AG09309 (cell line): ENCODE results near the gene RPGR.

Experiments used
- DNase-seq: peaks from one replicate; pipeline ENCODE4 v3.0.0-alpha.2; 2010; ENCODE audit warnings: low read depth
- H3K4me3 ChIP-seq: 2 replicates; pipeline ENCODE4 v1.5.1; 2011; ENCODE audit warnings: mild to moderate bottlenecking, low read depth, low read length, moderate library complexity; ENCODE audit not compliant: control insufficient read depth
- TF ChIP-seq, protein P1 (sequence below): IDR thresholded peaks from 2 replicates; pipeline ENCODE4 v1.5.1; 2011; ENCODE audit warnings: mild to moderate bottlenecking, low read depth, low read length, inconsistent platforms; ENCODE audit not compliant: insufficient read depth, control insufficient read depth; ENCODE audit errors: missing control alignments

Gene RPGR

GRCh38 chrX:38285649-38286048, 41.7 kb downstream of the RPGR start:
- DNase-seq = no peak
- TF ChIP-seq, protein P1, sequence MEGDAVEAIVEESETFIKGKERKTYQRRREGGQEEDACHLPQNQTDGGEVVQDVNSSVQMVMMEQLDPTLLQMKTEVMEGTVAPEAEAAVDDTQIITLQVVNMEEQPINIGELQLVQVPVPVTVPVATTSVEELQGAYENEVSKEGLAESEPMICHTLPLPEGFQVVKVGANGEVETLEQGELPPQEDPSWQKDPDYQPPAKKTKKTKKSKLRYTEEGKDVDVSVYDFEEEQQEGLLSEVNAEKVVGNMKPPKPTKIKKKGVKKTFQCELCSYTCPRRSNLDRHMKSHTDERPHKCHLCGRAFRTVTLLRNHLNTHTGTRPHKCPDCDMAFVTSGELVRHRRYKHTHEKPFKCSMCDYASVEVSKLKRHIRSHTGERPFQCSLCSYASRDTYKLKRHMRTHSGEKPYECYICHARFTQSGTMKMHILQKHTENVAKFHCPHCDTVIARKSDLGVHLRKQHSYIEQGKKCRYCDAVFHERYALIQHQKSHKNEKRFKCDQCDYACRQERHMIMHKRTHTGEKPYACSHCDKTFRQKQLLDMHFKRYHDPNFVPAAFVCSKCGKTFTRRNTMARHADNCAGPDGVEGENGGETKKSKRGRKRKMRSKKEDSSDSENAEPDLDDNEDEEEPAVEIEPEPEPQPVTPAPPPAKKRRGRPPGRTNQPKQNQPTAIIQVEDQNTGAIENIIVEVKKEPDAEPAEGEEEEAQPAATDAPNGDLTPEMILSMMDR = no peak
- no peak overlapping the region for H3K4me3 ChIP-seq

DNA sequence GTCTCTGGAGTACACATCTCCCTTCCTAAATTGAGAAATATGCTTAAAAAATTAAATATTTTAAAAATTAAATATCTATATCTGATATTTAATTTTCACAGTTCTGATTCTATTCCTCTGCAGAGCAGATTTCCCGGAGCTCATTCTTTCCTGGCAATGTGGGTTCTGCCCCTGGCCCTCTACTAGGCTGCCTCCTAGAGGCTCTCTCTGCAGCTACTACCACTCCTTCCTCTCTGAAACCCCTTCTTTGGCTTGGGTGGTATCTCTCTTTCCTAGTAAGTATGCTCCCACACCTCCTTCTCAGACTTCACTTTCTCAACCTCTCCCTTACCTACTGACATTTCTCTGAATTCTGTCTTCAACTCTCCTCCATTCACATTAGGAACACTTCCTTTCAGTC, 45.3 kb downstream of the RPGR start:
- TF ChIP-seq, protein P1 = peak; percentile 58
- H3K4me3 ChIP-seq = no peak overlapping the region
- DNase-seq = no peak

GRCh38 chrX:38279188-38279587, 48.1 kb downstream of the RPGR start:
- TF ChIP-seq, protein P1 = no peak
- no peak overlapping the region for H3K4me3 ChIP-seq
- no peak for DNase-seq

GRCh38 chrX:38278682-38279081, 48.6 kb downstream of the RPGR start:
- DNase-seq = peak; percentile 11
- no peak overlapping the region for H3K4me3 ChIP-seq
- TF ChIP-seq, protein P1 = no peak

GRCh38 chrX:38277802-38278201, 49.5 kb downstream of the RPGR start:
- TF ChIP-seq, protein P1 = no peak
- no peak for DNase-seq
- no peak overlapping the region for H3K4me3 ChIP-seq

- DNase-seq = no peak
- no peak overlapping the region for H3K4me3 ChIP-seq
- TF ChIP-seq, protein P1 = no peak
Observed at GRCh38 chrX:38277136-38277535, 50.2 kb downstream of the RPGR start.

DNA sequence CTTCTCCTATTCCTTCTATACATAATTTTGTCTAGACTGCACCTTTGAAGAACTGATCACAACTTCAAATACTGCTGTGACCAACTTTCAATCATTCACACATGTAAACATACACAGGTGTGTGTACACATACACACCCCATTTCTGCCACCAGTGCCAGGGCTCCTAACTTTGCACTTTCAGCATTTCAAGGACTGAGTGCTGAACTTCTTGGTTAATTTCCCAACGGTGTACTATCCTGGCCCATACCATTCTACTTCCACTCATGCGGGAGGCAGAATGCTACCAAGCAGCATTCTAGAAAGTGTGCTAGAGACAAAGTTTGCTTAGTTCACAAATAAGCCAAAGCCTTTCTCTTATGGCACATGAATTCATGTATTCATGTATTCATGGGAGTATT, 51.2 kb downstream of the RPGR start:
- no peak for DNase-seq
- H3K4me3 ChIP-seq = no peak overlapping the region
- TF ChIP-seq, protein P1 = no peak
